Left lung (tissue), 10 donors: Measurements from ENCODE around the gene ADCY3. TPM values are rescaled to one million over a fixed set of nuclear protein-coding genes. Genes with fewer than 3 reads are reported as not detected.

ENCODE experiments used
- ATAC-seq: fragments of 200-7000 bp; cut with Tn5 transposase; one replicate; pipeline ENCODE4 v1.9.1; 2020; ENCODE audit warnings: moderate library complexity
- DNase-seq, 4 donors: peaks; one replicate each; pipeline ENCODE4 v3.0.0-alpha.2; 2013 to 2020
- H3K27ac ChIP-seq, 2 donors: fragments of 200-600 bp; sonication (generic) in 1 of 2; one replicate each; pipeline versions ENCODE4 v1.5.0 to v1.8.0; 2020 to 2021
- H3K27me3 ChIP-seq, 2 donors: fragments of 200-600 bp; sonication (generic) in 1 of 2; one replicate each; pipeline versions ENCODE4 v1.5.0 to v1.8.0; 2020 to 2021
- H3K36me3 ChIP-seq, 2 donors: fragments of 200-600 bp; sonication (generic) in 1 of 2; one replicate each; pipeline versions ENCODE4 v1.5.0 to v1.8.0; 2020 to 2021
- H3K4me1 ChIP-seq, 2 donors: fragments of 200-600 bp; one replicate each; pipeline ENCODE4 v1.8.0; 2021
- H3K4me3 ChIP-seq, 2 donors: fragments of 200-600 bp; sonication (generic) in 1 of 2; one replicate each; pipeline versions ENCODE4 v1.5.0 to v1.8.0; 2020 to 2021; ENCODE audit warnings: mild to moderate bottlenecking in 1 of 2
- H3K9me3 ChIP-seq, 2 donors: fragments of 200-600 bp; sonication (generic) in 1 of 2; one replicate each; pipeline versions ENCODE4 v1.5.0 to v1.8.0; 2020 to 2021
- intact Hi-C, 2 donors: fragments of 100-400 bp; cut with DNase I; formaldehyde crosslinking; loops; one replicate each; pipeline versions ENCODE4 v1.11.2 to v1.14.2; 2022
- polyA plus RNA-seq, 6 donors: library from polyadenylated mRNA; unstranded; fragments of 120-200 nt; gene quantifications; one replicate each; pipeline ENCODE4 v1.2.1, GENCODE V29; 2013; ENCODE audit not compliant: insufficient read length in 6 of 6
- total RNA-seq, 2 donors: library from RNA; stranded (reverse); fragmentation: NEBNext Ultra II Directional; extraction: Animal tissue kit (Norgen Biotek cat#: 25700); gene quantifications; one replicate each; pipeline ENCODE4 v1.2.1, GENCODE V29; 2021
- TF ChIP-seq, protein P1 (sequence below), 2 donors: fragments of 200-600 bp; sonication (generic) in 1 of 2; IDR thresholded peaks; one replicate each; pipeline versions ENCODE4 v1.5.0 to v1.8.0; 2021; ENCODE audit warnings: antibody characterized with exemption in 2 of 2
- donor health status: DM: no; HTN: yes; CAD: no.
- donor health status: DM: no; HTN: no; CAD: no.

The ADCY3 gene
- total and polyA plus RNA-seq, 8 donors = 31.4 to 50.5 (median 38.8) TPM

DNA sequence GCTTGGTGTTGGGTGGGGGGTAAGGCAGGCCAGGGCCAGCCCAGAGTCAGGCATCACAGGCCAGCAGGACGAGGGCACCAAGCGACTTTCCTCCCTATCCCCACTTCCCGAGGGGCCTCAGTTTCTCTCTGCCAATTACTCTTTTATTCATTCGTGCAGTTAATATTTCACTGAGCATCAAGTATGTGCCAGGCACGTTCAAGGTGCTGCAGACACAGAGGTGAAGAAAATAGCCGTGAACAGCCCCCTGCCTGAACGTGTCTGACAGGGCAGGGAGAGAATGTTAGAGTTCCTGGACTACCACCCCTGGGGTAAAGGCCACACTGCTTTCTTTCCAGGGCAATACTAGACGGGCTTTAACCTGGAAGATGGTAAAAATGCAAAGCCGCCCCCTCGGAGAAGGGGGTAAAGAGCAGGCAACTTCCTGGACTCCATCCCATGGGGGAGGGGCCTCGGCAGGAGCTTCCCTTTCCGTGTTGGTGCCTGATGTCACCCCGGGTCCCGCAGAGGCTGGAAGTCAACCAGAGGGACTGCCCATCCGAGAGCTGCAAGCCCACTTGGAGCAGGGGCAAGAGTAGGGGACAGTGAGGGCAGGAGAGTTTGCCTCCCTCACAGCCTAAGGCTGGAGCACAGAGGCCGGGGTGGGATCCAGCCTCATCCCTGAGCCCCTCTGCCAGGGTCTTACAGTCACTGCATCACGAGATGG lies 79.7 kb downstream of the ADCY3 start:
- H3K27me3 ChIP-seq = no peaks in the 10 kb centered on the region
- H3K4me3 ChIP-seq = no peak overlapping the region
- TF ChIP-seq, protein P1, sequence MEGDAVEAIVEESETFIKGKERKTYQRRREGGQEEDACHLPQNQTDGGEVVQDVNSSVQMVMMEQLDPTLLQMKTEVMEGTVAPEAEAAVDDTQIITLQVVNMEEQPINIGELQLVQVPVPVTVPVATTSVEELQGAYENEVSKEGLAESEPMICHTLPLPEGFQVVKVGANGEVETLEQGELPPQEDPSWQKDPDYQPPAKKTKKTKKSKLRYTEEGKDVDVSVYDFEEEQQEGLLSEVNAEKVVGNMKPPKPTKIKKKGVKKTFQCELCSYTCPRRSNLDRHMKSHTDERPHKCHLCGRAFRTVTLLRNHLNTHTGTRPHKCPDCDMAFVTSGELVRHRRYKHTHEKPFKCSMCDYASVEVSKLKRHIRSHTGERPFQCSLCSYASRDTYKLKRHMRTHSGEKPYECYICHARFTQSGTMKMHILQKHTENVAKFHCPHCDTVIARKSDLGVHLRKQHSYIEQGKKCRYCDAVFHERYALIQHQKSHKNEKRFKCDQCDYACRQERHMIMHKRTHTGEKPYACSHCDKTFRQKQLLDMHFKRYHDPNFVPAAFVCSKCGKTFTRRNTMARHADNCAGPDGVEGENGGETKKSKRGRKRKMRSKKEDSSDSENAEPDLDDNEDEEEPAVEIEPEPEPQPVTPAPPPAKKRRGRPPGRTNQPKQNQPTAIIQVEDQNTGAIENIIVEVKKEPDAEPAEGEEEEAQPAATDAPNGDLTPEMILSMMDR (IDR thresholded peaks at IDR 0.05) = no peak
- H3K36me3 ChIP-seq = peaks cover 0 to 13% of the 10 kb centered on the region in 2 donors
- no peaks in the 10 kb centered on the region for H3K4me1 ChIP-seq
- H3K27ac ChIP-seq = no peak overlapping the region
- no peak for DNase-seq
- intact Hi-C loops = no loop called here
- no peaks in the 10 kb centered on the region for H3K9me3 ChIP-seq
- ATAC-seq = no peak

- Histone ChIP-seq H3K9me3 (no peaks in the 10 kb centered on the region), H3K4me1 (no peaks in the 10 kb centered on the region), H3K4me3 (no peak overlapping the region), H3K27me3 (no peaks in the 10 kb centered on the region), H3K36me3 (peaks cover 0 to 13% of the 10 kb centered on the region in 2 donors), H3K27ac (no peak overlapping the region)
- TF ChIP-seq, protein P1 (IDR thresholded peaks at IDR 0.05) = no peak
- ATAC-seq = no peak
- no peak for DNase-seq
- intact Hi-C loops = no loop called here
Observed at GRCh38 chr2:24839729-24840128, 80.3 kb downstream of the ADCY3 start.

- TF ChIP-seq, protein P1 (IDR thresholded peaks at IDR 0.05) = no peak
- Histone ChIP-seq H3K36me3 (peaks cover 0 to 13% of the 10 kb centered on the region in 2 donors), H3K27me3 (no peaks in the 10 kb centered on the region), H3K4me3 (no peak overlapping the region), H3K4me1 (no peaks in the 10 kb centered on the region), H3K27ac (no peak overlapping the region), H3K9me3 (no peaks in the 10 kb centered on the region)
- no peak for DNase-seq
- intact Hi-C loops = no loop called here
- ATAC-seq = no peak
Observed at GRCh38 chr2:24838541-24838940, 81.5 kb downstream of the ADCY3 start.

GRCh38 chr2:24837996-24838513 lies 82.0 kb downstream of the ADCY3 start:
- intact Hi-C loops = no loop called here
- no peak overlapping the region for H3K4me3 ChIP-seq
- no peaks in the 10 kb centered on the region for H3K27me3 ChIP-seq
- TF ChIP-seq, protein P1 (IDR thresholded peaks at IDR 0.05) = no peak
- peaks cover 0 to 13% of the 10 kb centered on the region in 2 donors for H3K36me3 ChIP-seq
- DNase-seq = no peak
- no peaks in the 10 kb centered on the region for H3K4me1 ChIP-seq
- no peak for ATAC-seq
- no peak overlapping the region for H3K27ac ChIP-seq
- no peaks in the 10 kb centered on the region for H3K9me3 ChIP-seq

DNA sequence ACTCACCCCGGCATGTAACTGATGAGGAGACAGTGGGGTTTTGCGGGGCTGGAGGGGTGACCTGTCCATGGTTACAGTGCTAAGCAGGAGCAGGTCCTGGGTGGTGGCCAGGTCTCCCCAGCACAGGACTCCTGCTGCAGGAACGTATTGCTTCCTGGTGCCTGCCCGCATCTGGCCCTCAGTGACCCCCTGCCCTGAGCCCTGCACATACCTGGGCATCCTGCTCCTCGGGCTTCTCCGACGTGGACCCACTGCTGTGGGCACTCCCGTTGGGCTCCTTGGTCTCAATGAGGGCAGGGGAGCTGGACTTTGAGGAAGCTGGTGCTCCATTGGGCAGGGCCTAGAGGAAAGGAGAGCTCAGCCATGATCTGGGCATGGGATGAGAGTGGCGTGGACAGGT lies 83.3 kb downstream of the ADCY3 start:
- TF ChIP-seq, protein P1 (IDR thresholded peaks at IDR 0.05) = no peak
- Histone ChIP-seq H3K9me3 (no peaks in the 10 kb centered on the region), H3K4me3 (no peak overlapping the region), H3K27ac (no peak overlapping the region), H3K4me1 (no peaks in the 10 kb centered on the region), H3K27me3 (no peaks in the 10 kb centered on the region), H3K36me3 (peaks cover 0 to 13% of the 10 kb centered on the region in 2 donors)
- ATAC-seq = no peak
- intact Hi-C loops = no loop called here
- no peak for DNase-seq
